OCI-LY1 (cell line): Measurements from ENCODE around the gene SCN1B.

Experiments used
- EZH2 ChIP-seq: fragments of 200-600 bp; sonication (generic), shearing (Covaris generic); IDR thresholded peaks from 2 replicates; pipeline ENCODE4 v1.8.0; 2017; ENCODE audit warnings: borderline replicate concordance, mixed run types, mild to moderate bottlenecking, antibody characterized with exemption, low read length, moderate library complexity, mixed read lengths
- TF ChIP-seq, protein P1 (sequence below): fragments of 200-600 bp; sonication (generic), shearing (Covaris generic); IDR thresholded peaks from 2 replicates; pipeline ENCODE4 v1.5.1; 2017; ENCODE audit warnings: mild to moderate bottlenecking, antibody characterized with exemption, low read length, moderate library complexity, mixed read lengths

DNA sequence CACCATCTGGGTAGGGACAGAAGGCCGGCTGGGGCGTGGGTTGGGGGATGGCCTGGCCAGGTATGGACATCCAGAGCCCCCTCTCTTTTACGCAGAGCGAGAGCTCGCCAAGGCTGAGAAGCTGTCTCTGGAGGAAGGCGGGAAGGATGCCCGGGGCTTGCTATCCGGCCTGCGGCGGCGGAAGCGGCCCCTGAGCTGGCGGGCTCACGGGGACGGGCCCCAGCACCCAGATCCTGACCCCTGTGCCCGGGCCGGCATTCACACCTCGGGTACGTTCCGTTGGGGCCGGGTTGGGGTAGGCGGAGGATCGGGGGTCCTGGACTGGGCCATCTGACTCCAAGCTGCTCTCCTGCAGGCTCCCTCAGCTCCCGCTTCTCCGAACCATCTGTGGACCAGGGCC is 8.7 kb upstream of the SCN1B start:
- TF ChIP-seq, protein P1, sequence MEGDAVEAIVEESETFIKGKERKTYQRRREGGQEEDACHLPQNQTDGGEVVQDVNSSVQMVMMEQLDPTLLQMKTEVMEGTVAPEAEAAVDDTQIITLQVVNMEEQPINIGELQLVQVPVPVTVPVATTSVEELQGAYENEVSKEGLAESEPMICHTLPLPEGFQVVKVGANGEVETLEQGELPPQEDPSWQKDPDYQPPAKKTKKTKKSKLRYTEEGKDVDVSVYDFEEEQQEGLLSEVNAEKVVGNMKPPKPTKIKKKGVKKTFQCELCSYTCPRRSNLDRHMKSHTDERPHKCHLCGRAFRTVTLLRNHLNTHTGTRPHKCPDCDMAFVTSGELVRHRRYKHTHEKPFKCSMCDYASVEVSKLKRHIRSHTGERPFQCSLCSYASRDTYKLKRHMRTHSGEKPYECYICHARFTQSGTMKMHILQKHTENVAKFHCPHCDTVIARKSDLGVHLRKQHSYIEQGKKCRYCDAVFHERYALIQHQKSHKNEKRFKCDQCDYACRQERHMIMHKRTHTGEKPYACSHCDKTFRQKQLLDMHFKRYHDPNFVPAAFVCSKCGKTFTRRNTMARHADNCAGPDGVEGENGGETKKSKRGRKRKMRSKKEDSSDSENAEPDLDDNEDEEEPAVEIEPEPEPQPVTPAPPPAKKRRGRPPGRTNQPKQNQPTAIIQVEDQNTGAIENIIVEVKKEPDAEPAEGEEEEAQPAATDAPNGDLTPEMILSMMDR = no peak
- no peak for TF ChIP-seq EZH2
